HUES6 (cell line): ENCODE data around the gene TULP1.
A peak's percentile ranks its signal among the peaks of the same experiment; 100 is the strongest.

Experiments
- H3K27ac ChIP-seq: 2 replicates; pipeline ENCODE4 v1.7.0; 2013; ENCODE audit warnings: low read depth, mild to moderate bottlenecking, low read length, inconsistent platforms
- H3K27me3 ChIP-seq: 2 replicates; pipeline ENCODE4 v1.6.1; 2013; ENCODE audit warnings: low read length; ENCODE audit not compliant: control insufficient read depth, insufficient read depth
- H3K36me3 ChIP-seq: 2 replicates; pipeline ENCODE4 v1.6.1; 2013; ENCODE audit warnings: low read length; ENCODE audit not compliant: control insufficient read depth, insufficient read depth
- H3K4me1 ChIP-seq: 2 replicates; pipeline ENCODE4 v1.6.1; 2013; ENCODE audit warnings: low read length; ENCODE audit not compliant: control insufficient read depth, insufficient read depth
- H3K4me3 ChIP-seq: 2 replicates; pipeline ENCODE4 v1.5.1; 2013; ENCODE audit warnings: low read depth, low read length
- H3K9ac ChIP-seq: one replicate; pipeline ENCODE4 v1.6.1; 2013; ENCODE audit warnings: mild to moderate bottlenecking, low read length
- H3K9me3 ChIP-seq: 2 replicates; pipeline ENCODE4 v1.6.1; 2013; ENCODE audit warnings: low read depth, low read length; ENCODE audit not compliant: control insufficient read depth, insufficient read depth

TULP1 gene

GRCh38 chr6:35508027-35508426 is 4.7 kb downstream of the TULP1 start:
- Histone ChIP-seq H3K9me3 (no peaks in the 10 kb centered on the region), H3K4me3 (no peak overlapping the region), H3K36me3 (no peaks in the 10 kb centered on the region), H3K27me3 (peaks cover 6% of the 10 kb centered on the region; the same call in 1 of the 2 replicates), H3K4me1 (peaks cover 42% of the 10 kb centered on the region), H3K9ac (no peak overlapping the region), H3K27ac (no peak overlapping the region)

- Histone ChIP-seq H3K36me3 (no peaks in the 10 kb centered on the region), H3K9ac (no peak overlapping the region), H3K27ac (no peak overlapping the region), H3K4me3 (no peak overlapping the region), H3K27me3 (peaks cover 6% of the 10 kb centered on the region; the same call in 1 of the 2 replicates), H3K9me3 (no peaks in the 10 kb centered on the region), H3K4me1 (peaks cover 36% of the 10 kb centered on the region)
Measured at GRCh38 chr6:35507221-35507620, 5.5 kb downstream of the TULP1 start.

- H3K4me3 ChIP-seq = no peak overlapping the region
- no peaks in the 10 kb centered on the region for H3K9me3 ChIP-seq
- H3K4me1 ChIP-seq = peaks cover 32% of the 10 kb centered on the region
- peaks cover 6% of the 10 kb centered on the region; the same call in 1 of the 2 replicates for H3K27me3 ChIP-seq
- no peaks in the 10 kb centered on the region for H3K36me3 ChIP-seq
- no peak overlapping the region for H3K9ac ChIP-seq
- no peak overlapping the region for H3K27ac ChIP-seq
Measured at GRCh38 chr6:35506536-35506935, 6.2 kb downstream of the TULP1 start.

- H3K36me3 ChIP-seq = no peaks in the 10 kb centered on the region
- no peak overlapping the region for H3K27ac ChIP-seq
- no peak overlapping the region for H3K4me3 ChIP-seq
- peaks cover 1% of the 10 kb centered on the region; the same call in 1 of the 2 replicates for H3K27me3 ChIP-seq
- peaks cover 30% of the 10 kb centered on the region for H3K4me1 ChIP-seq
- no peak overlapping the region for H3K9ac ChIP-seq
- H3K9me3 ChIP-seq = no peaks in the 10 kb centered on the region
Measured at GRCh38 chr6:35505999-35506412, 6.7 kb downstream of the TULP1 start.

- peaks cover 7% of the 10 kb centered on the region for H3K27me3 ChIP-seq
- no peak overlapping the region for H3K4me3 ChIP-seq
- H3K27ac ChIP-seq = no peak overlapping the region
- H3K36me3 ChIP-seq = no peaks in the 10 kb centered on the region
- no peak overlapping the region for H3K9ac ChIP-seq
- no peaks in the 10 kb centered on the region for H3K9me3 ChIP-seq
- H3K4me1 ChIP-seq = peaks cover 35% of the 10 kb centered on the region
Measured at GRCh38 chr6:35503534-35503933, 9.2 kb downstream of the TULP1 start.

- H3K9me3 ChIP-seq = no peaks in the 10 kb centered on the region
Measured at GRCh38 chr6:35501784-35502183, 10.9 kb downstream of the TULP1 start.

GRCh38 chr6:35500782-35501181 is 11.9 kb downstream of the TULP1 start:
- H3K27me3 ChIP-seq = peaks cover 13% of the 10 kb centered on the region

More at GRCh38 chr6:35501784-35502183, 10.9 kb downstream of the TULP1 start:
- Histone ChIP-seq H3K27me3 (peaks cover 13% of the 10 kb centered on the region), H3K9ac (no peak overlapping the region), H3K4me3 (no peak overlapping the region), H3K4me1 (peaks cover 29% of the 10 kb centered on the region), H3K27ac (no peak overlapping the region), H3K36me3 (no peaks in the 10 kb centered on the region)

GRCh38 chr6:35499372-35499771 is 13.3 kb downstream of the TULP1 start:
- Histone ChIP-seq H3K9me3 (no peaks in the 10 kb centered on the region), H3K4me1 (peaks cover 37% of the 10 kb centered on the region), H3K4me3 (no peak overlapping the region), H3K27me3 (peaks cover 13% of the 10 kb centered on the region), H3K36me3 (no peaks in the 10 kb centered on the region), H3K9ac (no peak overlapping the region), H3K27ac (no peak overlapping the region)

More at GRCh38 chr6:35500782-35501181, 11.9 kb downstream of the TULP1 start:
- Histone ChIP-seq H3K36me3 (no peaks in the 10 kb centered on the region), H3K9ac (no peak overlapping the region), H3K4me1 (peaks cover 26% of the 10 kb centered on the region), H3K27ac (no peak overlapping the region), H3K4me3 (no peak overlapping the region), H3K9me3 (no peaks in the 10 kb centered on the region)

- Histone ChIP-seq H3K9me3 (no peaks in the 10 kb centered on the region), H3K27ac (peak overlapping the region; percentile 93; the same call in 1 of the 2 replicates), H3K4me1 (peaks cover 45% of the 10 kb centered on the region), H3K9ac (peak overlapping the region; percentile 76), H3K27me3 (peaks cover 13% of the 10 kb centered on the region), H3K4me3 (peak overlapping the region; percentile 80), H3K36me3 (no peaks in the 10 kb centered on the region)
Measured at GRCh38 chr6:35498422-35499067, 14.2 kb downstream of the TULP1 start.

- Histone ChIP-seq H3K9me3 (no peaks in the 10 kb centered on the region), H3K27ac (peak overlapping the region; percentile 93), H3K4me3 (peak overlapping the region; percentile 80), H3K9ac (peak overlapping the region; percentile 76), H3K4me1 (peaks cover 52% of the 10 kb centered on the region), H3K27me3 (peaks cover 13% of the 10 kb centered on the region), H3K36me3 (no peaks in the 10 kb centered on the region)
Measured at GRCh38 chr6:35497571-35498421, 14.9 kb downstream of the TULP1 start.
